CD8-positive, alpha-beta memory T cell (primary cell): Measurements from ENCODE around the gene AGAP2. TPM values are rescaled to one million over a fixed set of nuclear protein-coding genes. Genes with fewer than 3 reads are reported as not detected.
A peak's percentile ranks its signal among the peaks of the same experiment; 100 is the strongest.

Source experiments
- CTCF ChIA-PET: fragments of 350-600 bp; sonication (Branson Sonifier 250); formaldehyde crosslinking; loops from one replicate; lab custom pipeline; 2021; ENCODE audit warnings: antibody characterized with exemption; lab: Charles Lee
- POLR2A ChIA-PET: fragments of 350-600 bp; sonication (Branson Sonifier 250); formaldehyde crosslinking; loops from one replicate; lab custom pipeline; 2021; ENCODE audit warnings: antibody characterized with exemption; lab: Charles Lee
- DNase-seq, 5 donors: peaks; one replicate each; pipeline versions ENCODE4 v3.0.0 to v3.0.0-alpha.2; 2020 to 2022; ENCODE audit warnings: mixed read lengths in 1 of 5
- H3K27ac ChIP-seq: one replicate; pipeline ENCODE4 v1.7.0; 2013; ENCODE audit warnings: low read depth, mild to moderate bottlenecking, low read length, moderate library complexity
- H3K27me3 ChIP-seq: 2 replicates; pipeline ENCODE4 v1.7.0; 2013; ENCODE audit warnings: low read length, mild to moderate bottlenecking; ENCODE audit not compliant: insufficient read depth, poor library complexity, severe bottlenecking
- H3K36me3 ChIP-seq: 2 replicates; pipeline ENCODE4 v1.7.0; 2013; ENCODE audit warnings: mild to moderate bottlenecking, low read length, moderate library complexity; ENCODE audit not compliant: insufficient read depth
- H3K4me1 ChIP-seq: 2 replicates; pipeline ENCODE4 v1.7.0; 2013; ENCODE audit warnings: mild to moderate bottlenecking, low read length, moderate library complexity; ENCODE audit not compliant: insufficient read depth
- H3K4me3 ChIP-seq: 2 replicates; pipeline ENCODE4 v1.7.0; 2013; ENCODE audit warnings: mild to moderate bottlenecking, low read length
- H3K9me3 ChIP-seq: 2 replicates; pipeline ENCODE4 v1.7.0; 2013; ENCODE audit warnings: mild to moderate bottlenecking, low read length
- H3K27ac Mint-ChIP-seq, 8 donors: one replicate each; pipeline ENCODE4 v1.8.0; 2020 to 2021; ENCODE audit warnings: mixed read lengths in 8 of 8, mild to moderate bottlenecking in 6 of 8, inconsistent platforms in 3 of 8, moderate library complexity in 3 of 8
- H3K27me3 Mint-ChIP-seq, 2 donors: one replicate each; pipeline ENCODE4 v1.8.0; 2020 to 2021; ENCODE audit warnings: mixed read lengths in 2 of 2, mild to moderate bottlenecking in 1 of 2, moderate library complexity in 1 of 2
- H3K36me3 Mint-ChIP-seq, 3 donors: one replicate each; pipeline ENCODE4 v1.8.0; 2020 to 2021; ENCODE audit warnings: mixed read lengths in 3 of 3, inconsistent platforms in 1 of 3, mild to moderate bottlenecking in 1 of 3
- H3K4me1 Mint-ChIP-seq, 3 donors: one replicate each; pipeline ENCODE4 v1.8.0; 2020 to 2021; ENCODE audit warnings: mixed read lengths in 3 of 3, inconsistent platforms in 1 of 3, mild to moderate bottlenecking in 1 of 3
- H3K4me3 Mint-ChIP-seq, 7 donors: one replicate each; pipeline ENCODE4 v1.8.0; 2020 to 2021; ENCODE audit warnings: mixed read lengths in 7 of 7, mild to moderate bottlenecking in 6 of 7, moderate library complexity in 4 of 7, inconsistent platforms in 2 of 7
- H3K9me3 Mint-ChIP-seq, 5 donors: one replicate each; pipeline ENCODE4 v1.8.0; 2020 to 2022; ENCODE audit warnings: mixed read lengths in 5 of 5, mild to moderate bottlenecking in 3 of 5, moderate library complexity in 2 of 5, inconsistent platforms in 1 of 5
- polyA plus RNA-seq: library from polyadenylated mRNA; unstranded; fragments of 300-500 nt; fragmentation: Illumina TruSeq; gene quantifications from one replicate; pipeline ENCODE4 v1.2.3, GENCODE V29; 2021
- total RNA-seq, 2 experiments: library from RNA; stranded (reverse); gene quantifications; one replicate each; pipeline ENCODE4 v1.2.3, GENCODE V29; 2021

AGAP2 gene
- total and polyA plus RNA-seq, 3 experiments from 2014 or later: 6.4 to 31.7 (median 29.9) TPM

DNA sequence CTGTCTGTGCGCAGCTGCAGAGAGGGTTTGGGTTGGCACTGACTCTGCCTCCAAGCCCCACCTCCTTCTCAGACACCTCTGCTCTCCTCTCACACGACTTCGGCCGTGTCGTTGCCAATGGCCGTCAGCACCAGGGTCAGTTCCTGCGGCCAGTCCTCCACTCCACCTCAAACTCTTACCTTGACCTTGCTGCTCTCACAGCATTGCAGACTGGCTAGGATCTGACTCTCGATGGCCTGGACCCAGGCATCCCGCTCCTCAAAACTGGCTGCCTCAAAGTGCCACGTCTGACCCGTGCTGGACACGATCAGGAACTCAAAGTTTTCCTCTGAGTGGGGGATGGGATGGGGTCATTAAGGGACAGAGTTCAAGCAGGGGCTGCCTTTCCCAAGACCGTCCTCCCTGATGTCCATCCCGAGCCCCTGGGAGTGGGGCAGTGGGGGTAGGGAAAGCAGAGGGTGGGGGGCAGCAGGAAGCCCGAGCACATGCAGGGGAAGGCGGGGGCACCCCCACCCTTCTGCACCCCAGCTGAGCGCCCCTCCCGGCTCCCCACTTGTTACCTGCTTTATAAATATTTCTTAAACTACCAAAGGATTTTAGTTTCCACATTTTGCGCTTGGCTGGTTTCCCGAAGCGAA is 10.7 kb downstream of the AGAP2 start:
- H3K27me3 ChIP-seq: no peaks in the 10 kb centered on the region
- peak overlapping the region in 1 of 7 donors; percentile 13 for H3K4me3 Mint-ChIP-seq
- ChIA-PET POLR2A (no interaction called here), CTCF (interaction anchor here (0.9 to 3.0 kb wide), 2 partner anchors 13 kb away, joined by 3 to 11 read pairs; no protein-coding TSS in a partner anchor)
- peaks cover 0 to 1% of the 10 kb centered on the region in 2 donors for H3K27me3 Mint-ChIP-seq
- peak overlapping the region in 2 of 8 donors; percentile 23 to 77 for H3K27ac Mint-ChIP-seq
- no peak overlapping the region for H3K27ac ChIP-seq
- H3K4me1 ChIP-seq: no peaks in the 10 kb centered on the region
- H3K4me3 ChIP-seq: no peak overlapping the region
- H3K36me3 ChIP-seq: peaks cover 43% of the 10 kb centered on the region
- H3K4me1 Mint-ChIP-seq: peaks cover 9 to 23% (median 15%) of the 10 kb centered on the region in 3 donors
- no peaks in the 10 kb centered on the region for H3K9me3 ChIP-seq
- peaks cover 5 to 68% (median 11%) of the 10 kb centered on the region in 3 donors for H3K36me3 Mint-ChIP-seq
- H3K9me3 Mint-ChIP-seq: no peaks in the 10 kb centered on the region
- DNase-seq: no peak

DNA sequence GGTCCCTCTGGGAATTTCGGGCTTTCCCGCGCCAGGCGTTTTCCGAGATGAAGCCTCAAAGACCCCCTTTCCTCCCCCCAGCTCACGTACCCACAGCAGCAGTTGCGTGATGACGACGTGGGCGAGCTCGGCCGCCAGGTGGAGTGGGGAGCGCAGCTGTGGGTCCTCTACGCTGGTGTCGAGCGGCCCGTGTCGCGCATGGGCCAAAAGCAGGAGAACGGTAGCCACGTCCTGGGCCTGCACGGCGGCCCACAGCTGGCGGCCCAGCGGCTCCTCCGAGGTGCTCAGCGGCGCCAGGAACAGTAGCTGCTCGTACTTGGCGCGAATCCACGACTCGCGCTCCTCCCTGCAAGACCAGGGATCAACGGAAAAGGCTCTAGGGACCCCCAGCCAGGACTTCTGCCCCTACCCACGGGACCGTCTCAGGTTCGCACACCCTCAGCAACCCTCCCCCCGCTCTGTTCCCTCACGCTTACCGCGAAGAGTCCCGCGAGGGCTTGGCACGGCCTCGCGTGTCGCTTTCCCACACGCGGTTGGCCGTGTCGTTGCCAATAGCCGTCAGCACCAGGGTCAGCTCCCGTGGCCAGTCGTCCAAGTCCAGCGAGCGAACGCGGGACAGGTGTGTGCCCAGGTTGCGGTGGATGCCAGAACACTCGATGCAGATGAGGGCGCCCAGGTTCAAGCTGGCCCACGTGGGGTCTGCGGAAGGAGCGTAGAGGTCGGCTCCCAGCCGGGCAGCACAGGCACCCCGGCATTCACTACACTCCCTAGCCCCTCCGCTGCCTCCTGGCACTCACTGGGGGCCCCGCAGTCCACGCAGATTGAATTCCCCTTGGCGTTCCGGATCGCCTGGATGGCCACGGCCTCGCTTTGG is 11.4 kb downstream of the AGAP2 start:
- H3K9me3 ChIP-seq: no peaks in the 10 kb centered on the region
- H3K9me3 Mint-ChIP-seq: no peaks in the 10 kb centered on the region
- H3K4me3 Mint-ChIP-seq: no peak overlapping the region
- peaks cover 9 to 26% (median 15%) of the 10 kb centered on the region in 3 donors for H3K4me1 Mint-ChIP-seq
- CTCF ChIA-PET: interaction anchor here (1.8 to 3.0 kb wide), 2 partner anchors 14 to 18 kb away, joined by 5 to 11 read pairs; partner anchors contain the start of gene TSPAN31
- DNase-seq: no peak
- no peak overlapping the region for H3K27ac ChIP-seq
- peaks cover 5 to 61% (median 11%) of the 10 kb centered on the region in 3 donors for H3K36me3 Mint-ChIP-seq
- H3K27me3 Mint-ChIP-seq: peaks cover 0 to 1% of the 10 kb centered on the region in 2 donors
- no peak overlapping the region for H3K27ac Mint-ChIP-seq
- no peaks in the 10 kb centered on the region for H3K27me3 ChIP-seq
- no peak overlapping the region for H3K4me3 ChIP-seq
- no peaks in the 10 kb centered on the region for H3K4me1 ChIP-seq
- POLR2A ChIA-PET: interaction anchor here (0.5 kb wide), 1 partner anchor 1602 kb away, joined by 4 read pairs; no protein-coding TSS in a partner anchor
- peaks cover 36% of the 10 kb centered on the region for H3K36me3 ChIP-seq

DNA sequence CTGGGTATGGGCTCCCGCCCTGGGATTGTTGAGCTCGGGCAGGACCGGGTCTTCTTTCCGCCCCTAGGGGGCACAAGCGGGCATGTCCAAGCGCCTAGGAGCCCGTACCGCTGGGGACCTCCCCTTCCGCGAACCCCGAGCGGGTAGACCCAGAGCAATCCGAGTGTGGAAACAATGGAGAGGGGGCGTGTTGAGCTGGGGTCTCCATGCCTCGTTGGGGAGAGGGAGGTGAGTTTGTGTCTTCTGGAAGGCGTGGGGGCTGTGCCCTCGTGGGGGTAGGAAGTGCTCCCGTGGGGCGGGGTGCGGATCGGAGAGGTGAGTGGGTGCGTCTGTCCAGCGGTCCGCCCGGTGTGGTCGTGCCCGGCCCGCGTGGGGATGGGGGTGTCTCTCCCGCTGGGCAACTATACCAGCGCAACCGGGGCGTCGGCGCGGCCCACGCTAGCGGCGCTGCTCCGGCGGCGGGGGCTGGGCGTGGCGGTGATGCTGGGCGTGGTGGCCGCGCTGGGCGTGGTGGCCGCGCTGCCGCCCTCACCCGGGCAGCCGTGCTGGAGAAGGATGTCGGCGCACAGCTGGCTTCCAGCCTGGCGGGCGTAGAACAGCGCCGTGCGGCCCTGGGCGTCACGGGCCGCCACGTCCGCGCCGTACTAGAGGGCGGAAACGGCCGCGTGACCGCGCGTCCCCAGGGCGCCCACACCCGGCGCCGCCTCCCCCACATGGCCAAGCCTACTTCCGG is 12.2 kb downstream of the AGAP2 start:
- Mint-ChIP-seq H3K9me3 (no peaks in the 10 kb centered on the region), H3K27ac (no peak overlapping the region), H3K4me1 (peaks cover 9 to 29% (median 15%) of the 10 kb centered on the region in 3 donors), H3K4me3 (peak overlapping the region in 1 of 7 donors; percentile 58), H3K36me3 (peaks cover 9 to 59% (median 9%) of the 10 kb centered on the region in 3 donors), H3K27me3 (peaks cover 0 to 1% of the 10 kb centered on the region in 2 donors)
- ChIA-PET CTCF (interaction anchor here (1.8 to 3.0 kb wide), 2 partner anchors 15 to 18 kb away, joined by 5 to 11 read pairs; partner anchors contain the start of gene TSPAN31), POLR2A (interaction anchor here (0.5 kb wide), 1 partner anchor 79 kb away, joined by 3 read pairs; no protein-coding TSS in a partner anchor)
- Histone ChIP-seq H3K36me3 (peaks cover 28% of the 10 kb centered on the region), H3K4me1 (no peaks in the 10 kb centered on the region), H3K4me3 (no peak overlapping the region), H3K27me3 (no peaks in the 10 kb centered on the region), H3K9me3 (no peaks in the 10 kb centered on the region), H3K27ac (no peak overlapping the region)
- peak in 1 of 5 donors; percentile 18 for DNase-seq

DNA sequence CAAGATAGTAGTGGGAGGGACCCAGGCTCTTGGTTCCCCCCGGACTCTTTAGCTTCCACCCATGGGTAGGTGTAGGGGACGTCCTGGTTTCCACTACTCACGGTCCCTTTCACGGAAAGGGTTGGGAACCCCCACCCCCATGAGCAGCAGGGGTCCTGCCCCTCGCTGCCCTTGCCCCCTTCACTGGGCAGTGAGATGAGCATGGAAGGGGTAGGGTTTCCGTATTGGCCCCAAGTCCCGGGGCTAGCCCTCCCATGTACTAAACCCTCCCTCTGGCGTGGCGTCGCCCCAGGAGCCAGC is 12.7 kb downstream of the AGAP2 start:
- POLR2A ChIA-PET: no interaction called here
- peaks cover 9 to 29% (median 15%) of the 10 kb centered on the region in 3 donors for H3K4me1 Mint-ChIP-seq

DNA sequence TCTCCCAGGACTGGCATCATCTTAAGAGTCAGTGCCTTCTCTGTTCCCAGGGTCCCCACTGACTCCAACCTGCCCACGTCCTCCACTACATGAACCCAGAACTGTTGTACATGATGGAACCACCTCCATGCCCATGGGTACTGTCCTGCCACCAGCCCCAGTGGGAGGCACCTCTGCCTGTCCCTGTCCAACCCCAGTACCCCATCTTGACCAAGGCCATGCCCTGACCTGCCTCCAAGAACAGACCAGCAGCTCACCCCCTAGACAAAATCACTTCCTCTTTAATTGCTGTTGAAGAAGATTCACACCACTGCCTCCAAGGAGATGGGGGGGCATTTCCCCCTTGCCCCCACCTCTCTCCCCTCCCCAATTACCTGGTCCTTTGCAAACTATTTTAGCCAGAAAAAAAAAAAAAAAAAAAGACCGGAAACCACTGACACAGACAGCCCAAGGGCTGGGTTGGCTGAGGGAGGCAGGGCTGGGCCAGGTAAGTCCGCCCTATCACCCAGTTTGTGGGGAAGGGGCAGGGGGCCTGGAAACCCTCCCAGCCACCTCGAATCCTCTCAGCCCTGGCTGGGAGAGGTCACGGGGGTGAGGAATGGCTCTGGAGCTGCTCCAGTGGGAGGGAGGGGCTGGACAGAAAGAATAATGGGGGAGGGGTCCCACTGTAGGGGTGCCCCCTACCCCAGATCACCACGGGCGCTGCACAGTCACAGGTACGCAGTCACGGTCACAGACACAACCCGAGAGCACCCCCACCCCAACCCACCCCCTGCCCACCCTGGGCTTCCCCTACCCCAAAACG is 13.4 kb downstream of the AGAP2 start:
- Histone ChIP-seq H3K36me3 (peaks cover 20% of the 10 kb centered on the region), H3K4me1 (no peaks in the 10 kb centered on the region), H3K27ac (no peak overlapping the region), H3K9me3 (no peaks in the 10 kb centered on the region), H3K4me3 (no peak overlapping the region), H3K27me3 (no peaks in the 10 kb centered on the region)
- peaks cover 7 to 59% (median 9%) of the 10 kb centered on the region in 3 donors for H3K36me3 Mint-ChIP-seq
- H3K27ac Mint-ChIP-seq: peak overlapping the region; percentile 35 to 98 (median 84)
- H3K4me3 Mint-ChIP-seq: no peak overlapping the region
- no peaks in the 10 kb centered on the region for H3K9me3 Mint-ChIP-seq
- no peak for DNase-seq
- ChIA-PET CTCF (interaction anchor here (1.0 to 3.0 kb wide), 3 partner anchors 16 to 21 kb away, joined by 3 to 11 read pairs (median 5); partner anchors contain the start of gene TSPAN31), POLR2A (interaction anchor here (0.7 to 0.8 kb wide), 2 partner anchors 12 to 619 kb away, joined by 7 to 10 read pairs; no protein-coding TSS in a partner anchor)
- H3K27me3 Mint-ChIP-seq: peaks cover 0 to 1% of the 10 kb centered on the region in 2 donors
- H3K4me1 Mint-ChIP-seq: peaks cover 9 to 29% (median 15%) of the 10 kb centered on the region in 3 donors

More for the DNA sequence above, 12.7 kb downstream of the AGAP2 start:
- Mint-ChIP-seq H3K9me3 (no peaks in the 10 kb centered on the region), H3K4me3 (peak overlapping the region in 1 of 7 donors; percentile 58), H3K27ac (no peak overlapping the region), H3K36me3 (peaks cover 7 to 59% (median 9%) of the 10 kb centered on the region in 3 donors), H3K27me3 (peaks cover 0 to 1% of the 10 kb centered on the region in 2 donors)
- Histone ChIP-seq H3K36me3 (peaks cover 23% of the 10 kb centered on the region), H3K4me3 (no peak overlapping the region), H3K27ac (no peak overlapping the region), H3K4me1 (no peaks in the 10 kb centered on the region), H3K27me3 (no peaks in the 10 kb centered on the region), H3K9me3 (no peaks in the 10 kb centered on the region)
- DNase-seq: no peak
- CTCF ChIA-PET: interaction anchor here (1.8 to 3.0 kb wide), 2 partner anchors 16 to 19 kb away, joined by 5 to 11 read pairs; partner anchors contain the start of gene TSPAN31

DNA sequence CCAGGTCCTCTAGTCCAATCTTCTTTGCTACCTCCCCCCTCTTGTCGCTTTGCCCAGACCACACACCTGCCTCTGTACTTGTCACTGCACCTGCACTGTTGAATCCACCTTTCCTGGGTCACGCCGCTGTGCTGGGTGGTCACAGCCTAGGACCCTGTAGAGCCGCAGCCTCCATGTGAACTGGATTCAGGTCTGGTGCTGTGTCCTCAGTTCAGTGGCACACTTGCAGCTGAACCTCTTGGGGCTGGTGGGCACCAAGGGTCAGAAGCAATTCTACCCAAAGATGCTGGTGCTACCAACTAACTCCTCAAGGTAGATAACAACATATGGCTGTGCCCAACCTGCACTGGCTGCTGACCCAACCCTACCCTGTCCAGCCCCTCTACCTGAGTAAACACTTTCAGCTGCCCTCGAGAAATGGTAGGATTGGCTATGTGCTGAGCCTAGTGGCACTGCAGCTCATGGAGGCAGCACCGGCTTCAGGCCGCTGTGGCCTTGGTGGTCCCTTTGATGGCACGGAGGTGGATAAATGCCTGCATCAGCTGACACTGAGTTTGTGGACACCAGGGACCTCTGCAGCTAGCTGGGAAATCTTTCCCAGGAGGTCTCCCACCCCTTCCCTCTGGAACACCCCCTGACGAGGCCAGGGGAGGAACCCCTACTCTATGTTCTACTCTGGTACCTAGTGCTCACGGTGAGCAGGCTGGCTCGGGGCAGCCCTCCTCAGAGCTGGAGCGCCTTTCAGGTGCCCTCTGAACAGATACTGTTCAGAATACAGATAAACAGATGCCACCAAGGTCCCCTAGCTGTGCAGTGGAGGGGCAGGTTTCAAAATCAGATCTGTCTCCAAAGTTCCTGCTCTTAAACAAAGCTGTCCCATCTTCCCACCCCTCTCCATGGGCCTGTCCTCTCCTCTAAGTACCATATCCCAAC is 14.3 kb downstream of the AGAP2 start:
- H3K27me3 ChIP-seq: no peaks in the 10 kb centered on the region
- Mint-ChIP-seq H3K4me1 (peaks cover 9 to 29% (median 15%) of the 10 kb centered on the region in 3 donors), H3K27me3 (peaks cover 0 to 1% of the 10 kb centered on the region in 2 donors), H3K9me3 (no peaks in the 10 kb centered on the region), H3K36me3 (peaks cover 9 to 59% (median 11%) of the 10 kb centered on the region in 3 donors), H3K27ac (peak overlapping the region; percentile 54 to 98 (median 84)), H3K4me3 (no peak overlapping the region)
- peaks cover 20% of the 10 kb centered on the region for H3K36me3 ChIP-seq
- H3K27ac ChIP-seq: no peak overlapping the region
- POLR2A ChIA-PET: interaction anchor here (0.7 to 1.0 kb wide), 3 partner anchors 13 to 618 kb away, joined by 4 to 10 read pairs (median 7); no protein-coding TSS in a partner anchor
- no peak overlapping the region for H3K4me3 ChIP-seq
- CTCF ChIA-PET: interaction anchor here (1.0 kb wide), 2 partner anchors 17 to 20 kb away, joined by 3 read pairs; no protein-coding TSS in a partner anchor
- H3K4me1 ChIP-seq: no peaks in the 10 kb centered on the region
- DNase-seq: no peak
- H3K9me3 ChIP-seq: no peaks in the 10 kb centered on the region
